HFF-Myc (cell line): ENCODE measurements around the gene B4GALT6.
"Not testable (repeated sequence)": the region's sequence is repeated elsewhere in the genome, so short reads cannot be mapped to it uniquely, and the experiment has no call there.

Source experiments
- DNase-seq: peaks from one replicate; pipeline ENCODE4 v3.0.0-alpha.2; 2011; ENCODE audit warnings: low read depth; ENCODE audit errors: extremely low read depth
- H3K4me3 ChIP-seq: replicated peaks from 2 replicates; pipeline ENCODE4 v1.5.1; 2011; ENCODE audit warnings: low read depth, mild to moderate bottlenecking, control low read depth, low read length
- TF ChIP-seq, protein P1 (sequence below): IDR thresholded peaks from 2 replicates; pipeline ENCODE4 v1.5.1; 2012; ENCODE audit warnings: mild to moderate bottlenecking, low read depth, low read length, control low read depth; ENCODE audit errors: missing control alignments

The B4GALT6 gene, protein sequence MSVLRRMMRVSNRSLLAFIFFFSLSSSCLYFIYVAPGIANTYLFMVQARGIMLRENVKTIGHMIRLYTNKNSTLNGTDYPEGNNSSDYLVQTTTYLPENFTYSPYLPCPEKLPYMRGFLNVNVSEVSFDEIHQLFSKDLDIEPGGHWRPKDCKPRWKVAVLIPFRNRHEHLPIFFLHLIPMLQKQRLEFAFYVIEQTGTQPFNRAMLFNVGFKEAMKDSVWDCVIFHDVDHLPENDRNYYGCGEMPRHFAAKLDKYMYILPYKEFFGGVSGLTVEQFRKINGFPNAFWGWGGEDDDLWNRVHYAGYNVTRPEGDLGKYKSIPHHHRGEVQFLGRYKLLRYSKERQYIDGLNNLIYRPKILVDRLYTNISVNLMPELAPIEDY

GRCh38 chr18:31684279-31685096 is at the start of gene B4GALT6:
B4GALT6 (minus strand) TSS chr18:31684581; CDS start chr18:31684426, 155 bp downstream.
- no peak for DNase-seq
- peak within 1 kb of the TSS; percentile 33 for H3K4me3 ChIP-seq
- TF ChIP-seq, protein P1, sequence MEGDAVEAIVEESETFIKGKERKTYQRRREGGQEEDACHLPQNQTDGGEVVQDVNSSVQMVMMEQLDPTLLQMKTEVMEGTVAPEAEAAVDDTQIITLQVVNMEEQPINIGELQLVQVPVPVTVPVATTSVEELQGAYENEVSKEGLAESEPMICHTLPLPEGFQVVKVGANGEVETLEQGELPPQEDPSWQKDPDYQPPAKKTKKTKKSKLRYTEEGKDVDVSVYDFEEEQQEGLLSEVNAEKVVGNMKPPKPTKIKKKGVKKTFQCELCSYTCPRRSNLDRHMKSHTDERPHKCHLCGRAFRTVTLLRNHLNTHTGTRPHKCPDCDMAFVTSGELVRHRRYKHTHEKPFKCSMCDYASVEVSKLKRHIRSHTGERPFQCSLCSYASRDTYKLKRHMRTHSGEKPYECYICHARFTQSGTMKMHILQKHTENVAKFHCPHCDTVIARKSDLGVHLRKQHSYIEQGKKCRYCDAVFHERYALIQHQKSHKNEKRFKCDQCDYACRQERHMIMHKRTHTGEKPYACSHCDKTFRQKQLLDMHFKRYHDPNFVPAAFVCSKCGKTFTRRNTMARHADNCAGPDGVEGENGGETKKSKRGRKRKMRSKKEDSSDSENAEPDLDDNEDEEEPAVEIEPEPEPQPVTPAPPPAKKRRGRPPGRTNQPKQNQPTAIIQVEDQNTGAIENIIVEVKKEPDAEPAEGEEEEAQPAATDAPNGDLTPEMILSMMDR: no peak

DNA sequence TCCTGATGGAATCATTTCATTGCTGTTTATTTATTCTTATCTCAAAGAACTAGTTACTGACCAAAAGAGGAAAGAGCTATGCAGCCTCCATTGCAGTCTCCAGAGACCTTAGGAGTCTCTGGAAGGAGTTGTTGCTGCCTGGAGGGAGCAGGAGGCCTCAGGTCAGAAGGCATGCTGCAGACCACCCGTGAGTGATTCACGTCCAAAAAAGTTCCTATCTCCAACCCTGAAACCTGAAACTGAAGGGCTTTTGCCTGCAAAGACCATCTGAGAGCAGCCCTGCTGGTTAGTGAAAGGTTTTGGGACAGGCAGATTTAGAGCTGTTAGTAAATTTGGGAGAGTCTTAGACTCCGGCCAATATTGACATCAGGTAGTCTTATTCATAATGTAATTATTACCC is 47.2 kb upstream of the B4GALT6 start:
- TF ChIP-seq, protein P1: no peak
- DNase-seq: no peak
- no peak overlapping the region for H3K4me3 ChIP-seq

DNA sequence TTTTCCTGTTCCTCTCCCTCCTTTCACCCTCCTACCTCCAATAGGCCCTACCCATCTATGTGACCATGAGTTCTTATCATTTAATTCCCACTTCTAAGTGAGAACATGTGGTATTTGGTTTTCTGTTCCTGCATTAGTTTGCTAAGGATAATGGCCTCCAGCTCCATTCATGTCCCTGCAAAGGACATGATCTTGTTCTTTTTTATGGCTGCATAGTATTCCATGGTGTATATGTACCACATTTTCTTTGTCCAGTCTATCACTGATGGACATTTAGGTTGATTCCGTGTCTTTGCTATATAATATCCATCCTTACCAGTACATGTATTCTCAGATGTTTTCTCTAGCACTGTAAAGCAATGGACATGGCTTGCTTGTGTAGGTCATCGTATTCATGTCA is 44.8 kb upstream of the B4GALT6 start:
- H3K4me3 ChIP-seq, DNase-seq: not testable (repeated sequence)

GRCh38 chr18:31723990-31724711 is 39.8 kb upstream of the B4GALT6 start:
- TF ChIP-seq, protein P1: no peak
- no peak for DNase-seq
- H3K4me3 ChIP-seq: peak overlapping the region; percentile 4; the same call in 1 of the 2 replicates

DNA sequence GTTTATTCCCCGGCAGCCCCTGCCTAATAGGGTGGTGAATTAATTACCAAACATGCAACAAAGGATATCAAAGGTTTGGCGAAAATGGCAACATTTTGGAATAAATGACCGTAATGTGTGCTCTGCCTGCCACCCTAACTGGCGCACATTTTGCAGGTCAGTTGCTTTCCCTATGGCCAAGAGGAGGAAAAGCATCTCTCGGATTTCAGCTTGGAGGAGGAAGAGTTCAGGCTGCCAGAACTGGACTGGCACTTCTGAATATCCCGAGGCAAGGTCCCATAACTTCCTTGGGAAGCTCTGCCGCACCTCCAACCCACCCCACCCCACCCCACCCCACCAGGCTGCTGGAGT is 39.2 kb upstream of the B4GALT6 start:
- no peak overlapping the region for H3K4me3 ChIP-seq
- TF ChIP-seq, protein P1: no peak
- DNase-seq: no peak

DNA sequence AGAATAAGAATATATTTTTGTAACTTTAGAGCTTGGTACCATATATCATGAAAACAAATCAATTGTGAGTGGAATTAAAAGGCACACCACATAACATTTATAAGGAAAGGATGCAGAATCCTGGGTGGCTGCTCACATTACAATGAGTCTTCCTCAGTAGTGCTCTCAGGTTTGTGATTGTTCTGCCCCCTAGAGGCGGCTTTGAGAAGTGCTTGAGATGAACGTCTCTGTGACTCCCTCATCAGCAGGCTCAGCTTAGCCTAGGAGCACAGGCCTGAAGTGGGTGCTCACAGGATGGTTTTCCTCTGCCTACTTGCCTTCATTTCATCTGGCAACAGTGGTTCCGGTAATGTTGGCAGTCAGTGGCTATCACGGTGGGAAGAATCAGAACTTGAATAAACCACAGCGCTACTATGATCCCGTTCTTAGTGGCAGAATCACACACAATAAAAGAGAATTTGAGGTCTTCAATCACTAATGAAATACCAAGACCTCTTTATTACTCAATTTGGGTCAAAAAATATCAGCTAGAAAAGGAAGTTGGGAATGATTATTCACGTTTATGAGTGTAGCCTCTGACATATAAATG is 38.1 kb upstream of the B4GALT6 start:
- H3K4me3 ChIP-seq: no peak overlapping the region
- TF ChIP-seq, protein P1: peak; percentile 92
- DNase-seq: peak; percentile 58

- DNase-seq: no peak
- H3K4me3 ChIP-seq: no peak overlapping the region
- TF ChIP-seq, protein P1: no peak
These were observed 37.2 kb upstream of the B4GALT6 start for GRCh38 chr18:31721601-31722000.
